Lung microvascular endothelial cell (primary cell): ENCODE measurements around the gene SAMD4A. TPM values are rescaled to one million over a fixed set of nuclear protein-coding genes. Genes with fewer than 3 reads are reported as not detected.
A peak's percentile ranks its signal among the peaks of the same experiment; 100 is the strongest.

Experiments used
- DNase-seq, 2 donors: peaks; one replicate each; pipeline versions ENCODE4 v3.0.0 to v3.0.0-alpha.2; 2010; ENCODE audit warnings: low read depth in 2 of 2
- total RNA-seq: library from RNA; depleted of rRNA; stranded (reverse); fragments of >200 nt; gene quantifications from 2 replicates; pipeline ENCODE4 v1.2.1, GENCODE V29; 2014

SAMD4A gene
- total RNA-seq, 1 donor from 2014 or later: 43.5 TPM

DNA sequence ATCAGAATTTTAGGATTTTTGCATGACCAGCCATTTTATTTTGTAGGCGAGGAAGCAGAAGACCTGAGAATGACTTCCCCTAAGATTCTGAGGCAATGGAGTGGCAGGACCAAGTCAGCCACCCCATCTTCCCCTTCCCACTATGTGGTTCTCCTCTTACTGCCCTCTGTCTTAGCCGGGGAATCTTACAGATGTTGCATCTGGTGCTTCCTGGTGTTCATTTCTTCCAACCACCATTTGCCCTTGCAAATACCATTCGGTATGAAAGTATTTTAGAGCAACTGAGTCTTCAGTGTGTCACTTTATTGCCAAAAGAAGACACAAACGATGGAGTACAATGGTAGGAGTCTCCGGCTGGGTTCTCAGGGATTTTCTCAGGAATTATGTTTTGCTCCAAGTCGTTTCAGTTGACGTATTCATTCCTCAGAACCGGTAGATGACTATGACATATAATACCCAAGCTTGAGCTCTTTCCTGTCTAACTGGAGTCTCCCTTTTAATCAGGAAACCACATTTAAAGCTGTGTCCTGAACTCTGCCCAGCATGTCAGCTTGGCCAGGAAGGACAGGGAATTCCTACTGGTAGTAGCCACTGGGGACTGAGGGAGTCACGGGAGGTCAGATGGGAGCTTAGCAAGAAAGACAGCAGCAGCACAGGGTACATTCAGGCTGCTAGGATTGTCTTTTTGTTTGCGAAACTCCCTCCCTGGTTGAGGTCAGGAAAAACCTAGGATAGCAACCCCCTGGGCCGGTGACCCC, 87.0 kb downstream of the SAMD4A start:
- DNase-seq: peak; percentile 98 to 100

DNA sequence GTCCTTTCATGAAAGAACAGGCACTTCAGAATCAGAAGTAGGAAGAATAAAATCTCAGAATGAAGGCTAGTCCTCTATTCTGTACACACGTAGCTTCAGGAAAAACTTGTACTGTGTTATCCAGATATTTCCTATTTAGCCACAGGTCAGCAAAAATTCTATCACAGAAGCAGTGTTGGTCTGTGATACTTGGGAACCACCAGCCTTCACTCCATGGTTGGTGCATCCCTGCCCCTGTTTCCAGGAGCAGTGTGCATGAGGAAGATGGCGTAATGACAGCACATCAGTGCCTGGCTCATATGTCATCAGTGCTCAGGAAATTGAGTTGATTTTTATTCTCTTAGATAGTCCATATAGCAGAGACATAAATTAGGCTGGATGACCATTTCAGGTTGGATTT, 87.7 kb downstream of the SAMD4A start:
- peak; percentile 72 to 88 for DNase-seq

DNA sequence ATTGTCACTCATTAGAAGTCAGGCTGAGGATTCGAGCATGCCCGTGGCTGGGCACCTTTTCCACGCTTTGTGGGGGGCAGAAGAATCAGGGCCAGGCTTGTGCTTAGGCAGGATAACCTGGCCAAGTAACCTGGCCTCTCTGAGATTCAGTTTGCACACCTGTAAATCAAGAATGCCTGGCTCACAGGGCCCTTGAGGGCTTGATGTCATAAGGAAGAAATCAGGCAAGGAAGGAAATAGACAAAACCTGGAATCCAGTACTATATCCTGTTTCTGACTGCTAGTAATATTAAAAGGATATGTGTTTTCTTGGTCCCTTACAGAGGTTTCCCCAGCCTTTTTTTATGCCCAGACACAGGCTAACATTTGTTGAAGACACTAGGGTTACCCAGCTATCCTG, 91.9 kb downstream of the SAMD4A start:
- DNase-seq: peak in 1 of 2 donors; percentile 38

DNA sequence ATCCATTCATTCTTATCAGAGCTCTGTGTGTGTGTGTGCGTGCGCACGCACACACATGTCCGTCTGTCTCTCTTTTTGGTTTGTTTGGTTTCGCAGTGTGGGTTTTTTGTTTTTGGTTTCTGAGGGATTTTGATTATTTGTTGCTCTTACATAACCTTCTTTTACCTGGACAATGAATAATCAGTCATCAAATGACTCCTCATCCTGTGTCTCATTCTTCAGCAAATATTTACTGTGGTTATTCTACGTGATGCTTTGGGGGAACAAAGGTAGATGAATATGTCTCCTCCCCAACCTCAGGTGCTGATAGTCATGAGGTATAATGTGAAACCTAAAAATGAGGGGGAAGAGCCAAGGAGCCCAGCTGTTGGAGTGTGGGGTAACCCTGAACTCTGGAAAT, 92.4 kb downstream of the SAMD4A start:
- no peak for DNase-seq

DNA sequence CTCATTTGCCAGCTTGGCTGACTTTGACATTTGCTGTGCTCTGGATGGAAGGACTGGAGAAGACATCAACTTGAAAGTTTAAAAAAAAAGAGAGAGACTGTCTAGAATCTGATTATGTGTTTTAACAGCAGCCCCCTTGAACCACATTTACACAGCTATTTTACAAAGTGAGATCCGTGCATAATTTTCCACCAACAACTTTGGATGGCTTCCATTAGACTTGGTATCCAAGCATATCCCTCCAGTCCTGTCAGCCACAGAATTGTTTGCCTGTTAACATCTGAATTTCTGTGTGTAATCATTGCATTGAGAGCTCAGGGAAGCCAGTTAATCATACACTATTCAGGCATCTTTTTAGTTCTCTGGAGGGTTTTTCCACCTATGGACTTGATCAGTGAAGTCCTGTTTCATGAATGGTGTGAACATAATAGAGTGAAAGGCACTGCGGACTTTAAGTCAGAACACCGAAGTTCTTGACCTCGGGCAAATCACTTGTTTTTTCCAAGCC, 93.7 kb downstream of the SAMD4A start:
- DNase-seq: no peak

DNA sequence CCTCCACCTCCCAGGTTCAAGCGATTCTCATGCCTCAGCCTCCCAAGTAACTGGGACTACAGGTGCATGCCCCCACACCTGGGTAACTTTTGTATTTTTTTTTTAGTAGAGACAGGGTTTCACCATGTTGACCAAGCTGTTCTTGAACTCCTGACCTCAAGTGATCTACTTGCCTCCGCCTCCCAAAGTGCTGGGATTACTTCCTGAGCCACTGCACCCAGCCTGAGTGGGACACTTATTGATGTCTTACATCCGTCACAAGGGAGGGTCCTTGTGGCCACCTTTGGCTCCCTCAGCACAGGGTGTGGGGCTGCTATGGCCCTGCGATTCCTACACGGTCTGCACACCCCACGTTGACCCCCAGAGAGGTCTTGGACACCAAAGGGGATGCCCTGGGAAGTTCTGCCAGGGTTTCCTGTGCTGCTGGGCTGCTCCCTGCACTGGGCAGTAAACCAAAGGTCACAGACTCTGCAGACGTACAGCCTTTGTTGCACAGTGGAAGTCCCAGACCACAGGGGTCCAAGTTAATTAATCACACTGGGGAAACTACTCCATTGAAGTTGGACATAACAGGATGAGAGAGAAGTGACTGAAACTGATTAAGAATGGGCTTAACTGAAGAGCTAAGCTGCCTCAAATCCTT, 95.7 kb downstream of the SAMD4A start:
- peak; percentile 70 to 88 for DNase-seq

DNA sequence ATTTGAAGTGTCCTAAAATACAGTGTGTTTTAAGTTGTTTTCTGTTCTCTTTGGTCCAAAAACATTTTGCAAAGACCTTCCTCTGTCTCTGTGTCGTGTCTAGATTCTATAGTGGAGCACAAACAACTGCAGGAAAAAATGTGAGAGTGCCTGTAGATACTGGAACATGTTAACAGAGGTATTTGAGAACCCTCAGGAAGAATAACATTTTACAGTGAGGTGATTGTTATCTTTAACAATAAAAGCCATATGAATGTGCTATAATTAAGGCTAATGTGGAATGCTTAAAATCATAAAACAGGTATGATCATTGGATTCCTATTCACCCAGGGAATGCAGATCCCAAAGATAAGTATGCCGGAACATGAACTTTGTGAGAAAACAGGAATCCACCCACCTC, 98.0 kb downstream of the SAMD4A start:
- DNase-seq: peak in 1 of 2 donors; percentile 70

DNA sequence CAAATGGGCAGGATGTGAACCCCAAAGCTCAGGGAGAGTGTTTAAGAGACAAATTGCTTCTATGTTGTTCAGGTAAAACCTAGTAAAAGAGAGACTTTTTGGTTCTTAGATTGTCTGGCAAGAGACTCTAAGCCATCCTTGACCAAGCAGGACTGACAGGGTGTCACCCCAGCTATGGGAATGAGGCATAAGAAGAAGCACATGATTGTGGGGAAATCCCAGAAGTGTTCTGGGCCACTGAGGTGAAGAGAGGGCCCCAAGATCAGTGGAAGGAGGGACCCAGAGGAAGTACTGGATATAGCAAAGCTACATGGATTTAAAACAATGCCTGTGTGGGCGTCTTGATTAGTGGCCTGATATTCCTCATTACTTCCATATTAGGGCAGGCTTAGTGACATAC, 99.0 kb downstream of the SAMD4A start:
- peak in 1 of 2 donors; percentile 21 for DNase-seq

DNA sequence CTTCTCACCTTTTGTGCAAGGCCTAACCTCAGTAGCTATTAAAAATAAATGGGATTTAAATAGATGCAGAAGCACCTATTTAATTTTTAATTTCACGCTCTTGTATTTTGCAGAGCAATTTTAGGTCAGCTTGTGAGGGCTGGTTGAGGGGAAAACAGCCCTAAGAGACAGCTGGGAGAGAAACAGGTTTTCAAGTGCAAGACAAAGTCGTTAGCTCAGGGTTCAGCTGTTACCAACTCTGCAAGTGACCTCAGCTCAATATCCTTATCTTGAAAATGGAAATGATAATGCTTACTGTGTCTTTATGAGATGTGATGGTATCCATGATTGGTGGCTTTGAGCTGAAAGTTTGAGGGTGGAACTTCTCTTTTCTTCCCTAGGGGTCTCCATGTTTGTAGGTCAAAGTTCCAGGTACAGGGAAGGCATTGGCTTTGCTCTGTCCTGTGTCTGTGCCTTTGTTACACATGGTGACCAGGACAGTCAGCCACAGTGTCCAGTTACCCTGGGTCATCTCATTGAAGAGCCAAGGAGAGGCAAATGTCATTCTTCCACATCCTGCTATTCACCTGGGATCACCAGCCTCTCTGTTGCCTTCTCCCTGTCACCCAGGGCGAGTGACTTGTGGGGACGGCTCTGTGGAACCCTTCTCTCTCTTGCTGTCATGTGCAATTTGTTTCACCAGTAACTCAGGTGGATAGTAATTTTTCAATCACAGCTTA, 100.3 kb downstream of the SAMD4A start:
- no peak for DNase-seq

DNA sequence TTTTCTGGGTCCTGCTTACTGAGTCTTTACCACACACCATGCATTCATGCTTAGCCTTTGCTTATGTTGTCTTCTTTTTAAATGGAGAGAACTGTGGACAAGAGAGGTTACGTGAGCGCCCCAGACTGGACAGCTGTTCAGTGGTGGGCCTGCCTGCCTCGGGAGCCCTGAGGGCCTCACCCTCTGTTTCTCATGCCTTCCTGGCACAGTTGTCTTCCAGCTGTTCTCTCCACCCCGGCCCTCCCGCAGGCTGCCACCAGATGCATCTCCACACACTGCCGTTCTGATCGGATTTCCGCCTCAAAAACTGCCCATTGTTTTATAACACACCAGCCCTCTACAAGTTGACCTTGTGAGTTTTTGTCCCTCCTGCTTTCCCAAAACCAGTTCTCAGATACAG, 100.8 kb downstream of the SAMD4A start:
- DNase-seq: no peak

DNA sequence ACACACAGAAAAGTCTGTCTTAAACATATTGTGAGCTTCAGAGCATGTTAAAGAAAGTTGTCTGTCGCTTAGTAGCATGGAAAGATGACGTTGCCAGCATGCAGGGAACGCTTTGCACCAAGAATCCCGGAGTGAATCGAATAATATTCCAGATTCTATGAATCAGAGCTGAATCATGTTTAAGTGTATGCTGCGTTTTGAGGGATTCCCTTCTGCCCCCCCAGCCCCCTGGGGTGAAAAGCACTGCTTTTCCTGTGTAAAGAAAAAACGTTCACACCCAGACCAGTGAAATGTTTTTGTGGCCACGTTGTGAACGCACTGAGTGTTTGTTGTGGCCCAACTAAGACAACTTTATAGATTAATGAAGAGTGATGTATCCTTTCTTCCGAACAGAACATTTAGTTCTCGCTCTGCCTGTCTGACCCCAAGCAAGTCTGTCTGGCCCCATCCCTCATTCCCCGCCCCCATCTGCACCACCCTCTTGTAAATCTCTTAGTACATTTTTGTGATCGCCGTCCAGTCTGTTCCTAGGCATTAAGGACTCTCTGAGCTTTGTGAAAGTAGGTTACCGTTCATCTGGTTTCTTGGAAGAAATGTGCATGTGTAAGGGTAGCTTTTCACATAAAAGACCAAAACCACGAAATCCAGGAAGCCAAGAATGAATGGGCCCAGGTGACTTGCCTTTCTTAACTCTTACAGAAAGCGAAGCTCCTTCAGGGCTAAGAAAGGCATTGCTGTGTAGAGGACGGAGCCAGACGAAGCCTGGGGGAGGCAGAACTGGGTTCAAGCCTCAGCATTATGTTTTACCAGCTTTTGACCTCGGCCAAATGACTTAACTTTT, 103.0 kb downstream of the SAMD4A start:
- peak in 1 of 2 donors; percentile 64 for DNase-seq

DNA sequence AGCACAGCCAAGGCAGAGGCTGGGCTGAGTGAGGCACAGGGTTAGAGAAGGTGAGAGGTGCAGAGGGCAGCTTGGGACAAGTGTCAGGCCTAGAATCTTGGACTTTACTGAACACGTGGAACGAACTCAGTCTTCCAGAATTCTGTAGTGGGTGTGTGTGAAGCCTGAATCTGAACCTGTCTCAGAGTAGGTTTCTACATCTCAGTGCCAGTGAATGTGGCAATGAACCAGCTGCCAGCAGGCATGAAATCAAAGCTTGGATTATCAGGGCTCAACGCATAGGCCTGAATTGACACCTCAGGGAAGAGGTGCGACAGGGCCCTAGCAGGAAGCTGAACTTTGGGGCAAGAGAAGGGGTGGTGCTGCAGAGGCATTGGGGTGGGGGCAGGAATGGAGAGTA, 104.6 kb downstream of the SAMD4A start:
- no peak for DNase-seq

DNA sequence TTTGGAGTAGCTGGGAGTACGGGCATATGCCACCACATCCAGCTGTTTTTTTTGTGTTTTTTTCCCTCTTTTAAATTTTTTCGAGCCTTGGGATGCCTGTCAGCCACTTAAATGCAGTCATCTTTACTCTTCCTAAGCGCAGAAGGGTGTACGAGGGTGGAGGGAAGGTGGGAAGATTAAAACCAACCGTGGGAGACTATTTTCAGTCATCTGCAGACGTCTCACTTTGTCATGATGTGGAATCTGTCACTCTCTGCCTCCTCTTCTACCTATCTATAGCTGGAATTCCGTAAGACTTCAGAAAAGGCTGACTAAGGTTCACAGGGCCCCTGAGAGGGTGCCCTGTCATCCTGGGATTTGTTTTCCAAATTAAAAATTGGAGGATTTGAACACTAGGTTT, 105.3 kb downstream of the SAMD4A start:
- no peak for DNase-seq

DNA sequence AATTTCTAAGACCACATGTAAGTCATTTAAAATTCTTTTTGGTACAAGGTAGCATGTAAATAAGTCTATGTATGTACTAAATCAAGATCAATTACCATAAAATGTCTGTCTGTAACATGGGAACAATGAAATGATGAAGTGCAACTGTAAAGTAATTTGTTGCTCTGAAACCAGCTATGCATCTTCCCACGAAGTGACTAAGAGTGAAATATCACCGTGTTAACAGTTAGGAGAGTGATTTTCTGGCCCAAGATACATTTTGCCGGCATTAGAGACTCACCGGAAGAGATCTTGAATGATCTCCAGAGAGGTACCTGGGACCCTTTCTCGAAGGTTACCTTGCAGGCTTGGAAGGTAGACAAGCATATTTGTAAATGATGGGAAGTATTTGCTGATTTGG, 105.8 kb downstream of the SAMD4A start:
- no peak for DNase-seq

DNA sequence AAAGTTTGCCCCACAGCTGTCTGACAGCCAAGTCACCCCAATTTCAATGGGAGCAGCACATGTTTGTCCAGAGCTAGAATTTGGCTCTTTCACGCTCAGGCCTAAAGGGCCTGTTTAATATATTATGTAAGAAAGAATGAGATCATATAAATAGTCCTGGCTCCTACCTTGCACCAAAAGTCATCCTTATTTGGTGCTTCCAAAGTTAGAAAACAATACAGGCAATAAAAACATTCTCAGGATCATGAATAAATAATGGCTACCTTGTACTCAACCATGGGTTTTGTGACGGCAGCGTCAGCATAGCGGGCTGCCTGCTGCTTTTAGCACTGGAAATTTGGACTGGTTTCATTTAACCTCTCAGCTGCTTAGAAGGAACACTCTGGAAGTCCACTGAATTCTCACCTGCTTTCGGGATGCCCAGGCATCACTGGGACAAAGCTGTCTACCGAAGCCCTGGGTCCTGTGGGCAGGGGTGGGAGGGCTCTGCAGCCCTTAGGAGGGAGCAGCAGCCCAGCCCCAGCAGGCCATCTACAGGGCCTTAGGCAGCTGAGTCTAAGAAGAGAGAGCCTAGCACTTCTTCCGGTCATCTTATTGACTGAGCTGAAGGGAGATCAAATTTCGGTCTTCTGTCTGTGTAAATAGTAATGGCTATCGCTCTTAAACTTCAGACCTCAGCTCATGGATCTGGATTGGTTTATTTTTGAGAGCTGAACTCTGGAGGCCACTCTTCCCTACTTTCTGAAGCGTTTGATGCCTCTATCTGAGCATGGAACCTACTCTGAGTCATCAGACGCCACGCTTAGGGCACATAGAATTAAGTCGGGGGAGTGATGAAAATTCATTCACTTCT, 106.5 kb downstream of the SAMD4A start:
- no peak for DNase-seq

DNA sequence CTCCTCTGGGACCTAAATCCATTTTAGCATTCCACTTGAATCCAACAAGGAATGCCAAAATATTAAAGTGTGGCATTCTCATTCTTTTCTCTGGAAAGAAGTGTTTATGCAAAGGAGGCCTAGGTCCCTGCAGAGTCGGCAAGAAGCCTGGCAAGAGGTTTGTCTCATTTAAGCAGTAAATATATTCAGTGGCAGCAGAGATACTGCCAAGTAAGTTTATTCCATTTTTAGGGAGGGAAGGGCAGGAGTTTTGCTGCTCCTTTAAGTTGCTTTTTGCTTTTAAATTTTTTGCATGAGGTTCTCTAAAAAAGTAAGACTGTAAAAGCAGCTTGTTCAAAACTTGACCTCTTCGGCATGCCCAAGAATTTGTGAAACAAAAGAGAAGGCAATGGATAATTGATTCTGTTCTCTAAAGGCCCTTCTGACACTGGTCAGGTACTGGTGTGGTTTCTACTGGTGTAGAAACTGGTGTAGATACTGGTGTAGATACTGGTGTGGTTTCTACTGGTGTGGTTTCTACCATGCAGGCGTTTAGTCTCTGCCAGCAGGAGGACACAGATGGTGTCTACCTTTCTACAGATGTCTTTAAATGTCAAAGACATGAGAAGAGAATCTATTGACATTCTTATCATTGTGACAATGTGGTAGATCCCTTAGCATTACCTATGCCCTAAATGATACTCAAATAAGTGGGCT, 107.3 kb downstream of the SAMD4A start:
- no peak for DNase-seq

DNA sequence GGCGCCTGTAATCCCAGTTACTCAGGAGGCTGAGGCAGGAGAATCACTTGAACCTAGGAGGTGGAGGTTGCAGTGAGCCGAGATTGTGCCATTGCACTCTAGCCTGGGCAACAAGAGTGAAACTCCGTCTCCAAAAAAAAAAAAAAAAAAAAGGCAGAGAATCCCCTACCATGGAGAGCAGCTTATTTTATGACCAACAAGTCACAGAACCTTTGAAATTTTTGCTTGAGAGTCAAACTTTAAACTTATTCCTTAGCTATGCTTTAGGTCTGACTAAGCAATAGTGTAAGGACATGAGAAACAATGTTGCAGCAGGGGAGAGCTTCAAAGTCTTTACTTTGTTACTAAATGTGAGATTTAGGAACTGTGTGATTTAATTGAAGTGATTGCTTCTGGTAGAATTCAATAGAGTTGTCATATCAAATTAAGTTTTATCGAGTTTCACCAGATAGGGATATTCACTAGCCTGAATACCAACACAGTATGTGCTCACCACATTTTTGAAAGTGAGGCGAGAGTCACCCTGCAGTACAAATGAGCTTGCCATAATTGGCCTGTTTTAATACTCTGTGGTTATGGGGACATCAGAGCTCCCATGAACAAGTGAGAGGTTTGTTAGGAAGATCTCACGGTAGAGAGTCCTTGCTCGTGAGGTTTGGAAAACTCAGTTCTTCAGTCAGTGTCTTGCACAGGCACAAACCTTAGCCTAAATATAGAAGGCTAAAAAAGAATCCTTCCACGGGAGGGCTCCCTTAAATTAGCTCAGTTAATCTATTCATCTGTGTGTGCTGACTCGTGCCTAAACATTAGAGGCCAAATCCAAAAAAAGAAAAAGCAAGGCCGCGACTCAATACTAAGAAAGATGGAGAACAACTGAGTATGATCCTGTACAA, 108.6 kb downstream of the SAMD4A start:
- DNase-seq: no peak

DNA sequence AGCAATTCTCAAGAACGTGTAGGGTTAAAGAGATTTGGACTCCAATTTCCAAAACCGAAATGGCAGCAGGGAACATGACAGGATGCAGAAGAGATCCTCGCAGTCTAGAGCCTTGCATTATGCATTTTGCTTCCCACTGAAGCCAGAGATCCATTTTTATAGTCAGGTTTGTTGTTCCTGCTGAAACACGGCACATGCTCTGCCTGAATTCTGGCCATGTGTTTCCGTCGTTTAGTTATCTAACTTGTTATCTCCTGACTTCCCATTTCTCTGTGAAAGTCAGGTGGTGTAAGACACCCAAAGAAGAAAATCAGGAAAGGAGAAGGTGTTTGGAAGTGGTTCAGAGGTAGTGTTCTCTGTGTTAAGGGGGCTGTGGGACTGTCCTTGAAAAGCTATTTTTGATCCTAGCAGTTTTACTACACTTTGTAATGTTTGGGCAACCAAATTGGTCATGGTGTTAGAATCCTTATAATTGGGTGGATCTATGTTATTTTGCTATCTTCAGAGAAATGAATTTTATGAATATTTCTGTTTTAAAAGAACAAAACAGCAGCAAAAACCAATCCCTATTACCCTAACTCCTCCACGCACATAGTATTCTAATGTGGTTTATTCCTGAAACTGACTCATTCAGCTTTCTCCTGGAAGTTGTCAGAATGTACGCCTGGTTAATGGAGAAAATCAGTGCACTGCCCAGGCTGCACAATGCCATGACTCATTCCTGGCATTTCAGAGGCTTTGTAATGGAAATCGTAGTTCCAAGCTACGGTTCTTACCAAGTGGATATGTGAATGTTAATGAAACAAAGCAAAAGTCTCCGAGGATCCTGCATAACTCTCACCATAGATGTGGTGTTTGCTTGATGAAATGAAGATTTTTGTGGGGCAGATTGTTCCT, 110.1 kb downstream of the SAMD4A start:
- DNase-seq: peak; percentile 95 to 96
